ENCODE measurements around the gene HOXB8. TPM values are rescaled to one million over a fixed set of nuclear protein-coding genes. Genes with fewer than 3 reads are reported as not detected.

HOXB8 gene
- total and polyA plus RNA-seq, 10 of the 15 experiments (the other 5 are each of a cell fraction or from before 2014, with no cell fraction given) = 0.21 TPM; not detected in 9

GRCh38 chr17:48606892-48607614 is 8.0 kb downstream of the HOXB8 start:
- Histone ChIP-seq H3K27me3 (replicated peaks in 1 of 2; ENCODE audit: control insufficient read depth in 2 of 2, insufficient read depth in 2 of 2, low read length in 1 of 2) (peaks cover under 1 to 6% of the 10 kb centered on the region in 2 experiments; a peak in 3 of 4 replicates), H3K4me1 (ENCODE audit: control insufficient read depth, insufficient read depth, low read length) (peaks cover 10% of the 10 kb centered on the region), H3K9ac (ENCODE audit: control insufficient read depth, insufficient read depth, low read length) (no peak overlapping the region), H3K36me3 (ENCODE audit: control insufficient read depth in 2 of 2, insufficient read depth in 2 of 2, low read length in 1 of 2) (no peaks in the 10 kb centered on the region; a peak in 1 of 4 replicates), H2AFZ (ENCODE audit: control insufficient read depth, low read depth, low read length) (no peak overlapping the region), H3K27ac (ENCODE audit: control insufficient read depth, insufficient read depth) (no peak overlapping the region), H3K4me2 (ENCODE audit: control insufficient read depth, insufficient read depth) (no peak overlapping the region), H3K79me2 (ENCODE audit: control insufficient read depth, insufficient read depth, low read length) (no peaks in the 10 kb centered on the region), H3K4me3 (no peak overlapping the region), H4K20me1 (ENCODE audit: control insufficient read depth, insufficient read depth) (no peaks in the 10 kb centered on the region), H3K9me3 (replicated peaks; ENCODE audit: control insufficient read depth, insufficient read depth, low read length) (no peaks in the 10 kb centered on the region)
- CTCF ChIA-PET = interaction anchor here (0.7 to 1.7 kb wide), 3 partner anchors 23 to 348 kb away, joined by 3 to 4 read pairs (median 3); no protein-coding TSS in a partner anchor
- POLR2A ChIA-PET = no interaction called here
- SMC1A ChIA-PET (ENCODE audit: uncharacterized antibody, unreplicated experiment) = interaction anchor here (0.9 to 1.2 kb wide), 2 partner anchors 9 to 33 kb away, joined by 3 read pairs; no protein-coding TSS in a partner anchor
- RAD21 ChIA-PET (ENCODE audit: unreplicated experiment) = interaction anchor here (0.8 to 1.4 kb wide), 3 partner anchors 12 to 273 kb away, joined by 3 to 5 read pairs (median 3); partner anchors contain the start of gene HOXB5
- ATAC-seq (no peak), DNase-seq (ENCODE audit: low read depth, low spot score) (no peak), FAIRE-seq (peak; percentile 41)
- intact Hi-C loops (cut with micrococcal nuclease; ENCODE audit: unreplicated experiment) = no loop called here
- 86% methylated on average over 9 of the region's 9 CpGs for WGBS (ENCODE audit: insufficient coverage, insufficient replicate concordance, low lambda C conversion rate, missing lambda C conversion rate)
- no peak for TF ChIP-seq PML (IDR thresholded peaks at IDR 0.05; ENCODE audit: low read length)
- TF ChIP-seq STAT3 (IDR thresholded peaks at IDR 0.05; ENCODE audit: low read depth, low read length) = no peak
- TF ChIP-seq, protein P1, sequence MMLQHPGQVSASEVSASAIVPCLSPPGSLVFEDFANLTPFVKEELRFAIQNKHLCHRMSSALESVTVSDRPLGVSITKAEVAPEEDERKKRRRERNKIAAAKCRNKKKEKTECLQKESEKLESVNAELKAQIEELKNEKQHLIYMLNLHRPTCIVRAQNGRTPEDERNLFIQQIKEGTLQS (IDR thresholded peaks at IDR 0.05; ENCODE audit: borderline replicate concordance, extremely low read depth, low read depth, low read length) = no peak
- no peak for TF ChIP-seq NFYA (IDR thresholded peaks at IDR 0.05; ENCODE audit: borderline replicate concordance, low read depth, low read length)
- TF ChIP-seq POLR2A (IDR thresholded peaks at IDR 0.05; ENCODE audit: low read depth, low read length) = no peak
- no peak for TF ChIP-seq BMI1 (IDR thresholded peaks at IDR 0.05; ENCODE audit: borderline replicate concordance)
- TF ChIP-seq BHLHE40 (IDR thresholded peaks at IDR 0.05; ENCODE audit: borderline replicate concordance in 1 of 2, low read depth in 2 of 2, low read length in 1 of 2) = no peak
- no peak for TF ChIP-seq E4F1 (IDR thresholded peaks at IDR 0.05; ENCODE audit: borderline replicate concordance, partially characterized antibody)
- TF ChIP-seq JUND (IDR thresholded peaks at IDR 0.05; ENCODE audit: low read depth, low read length) = no peak
- TF ChIP-seq TARDBP (IDR thresholded peaks at IDR 0.05; ENCODE audit: borderline replicate concordance) = no peak
- TF ChIP-seq NFXL1 (IDR thresholded peaks at IDR 0.05; ENCODE audit: borderline replicate concordance) = no peak
- TF ChIP-seq, protein P2, sequence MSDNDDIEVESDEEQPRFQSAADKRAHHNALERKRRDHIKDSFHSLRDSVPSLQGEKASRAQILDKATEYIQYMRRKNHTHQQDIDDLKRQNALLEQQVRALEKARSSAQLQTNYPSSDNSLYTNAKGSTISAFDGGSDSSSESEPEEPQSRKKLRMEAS (IDR thresholded peaks at IDR 0.05; ENCODE audit: low read depth, low read length) = no peak
- no peak for TF ChIP-seq ASH2L (IDR thresholded peaks at IDR 0.05; ENCODE audit: borderline replicate concordance, low read depth)
- no peak for TF ChIP-seq SRF (IDR thresholded peaks at IDR 0.05; ENCODE audit: low read depth in 2 of 2, low read length in 2 of 2)
- in situ Hi-C loops (cut with MboI) = no loop called here
- BruUV-seq (replicated peaks) = no TSS peak
